ENCODE data around the gene ATP1A3.

ATP1A3 gene

GRCh38 chr19:41926028-41926762, 67.8 kb downstream of the ATP1A3 start:
- 19 to 20% methylated on average over 20 to 26 of the region's 27 CpGs for WGBS, 2 experiments (ENCODE audit: insufficient coverage in 2 of 2)
- H3K4me3 ChIP-seq (ENCODE audit: extremely low read depth, insufficient read depth, low read length, poor library complexity, severe bottlenecking), result no peak overlapping the region
- H3K27ac ChIP-seq (ENCODE audit: low read depth, low read length, severe bottlenecking), result no peak overlapping the region
- H3K36me3 ChIP-seq (ENCODE audit: control insufficient read depth, insufficient read depth, low read length), result no peaks in the 10 kb centered on the region
- H3K4me1 ChIP-seq (ENCODE audit: control insufficient read depth, insufficient read depth, low read length, poor library complexity, severe bottlenecking), result no peaks in the 10 kb centered on the region
- no peaks in the 10 kb centered on the region for H3K9me3 ChIP-seq (ENCODE audit: control insufficient read depth, low read length)

GRCh38 chr19:41925208-41926003, 68.6 kb downstream of the ATP1A3 start:
- 40 to 41% methylated on average over 7 of the region's 7 CpGs for WGBS, 2 experiments (ENCODE audit: insufficient coverage in 2 of 2)
- no peak overlapping the region for H3K4me3 ChIP-seq (ENCODE audit: extremely low read depth, insufficient read depth, low read length, poor library complexity, severe bottlenecking)
- H3K36me3 ChIP-seq (ENCODE audit: control insufficient read depth, insufficient read depth, low read length), result no peaks in the 10 kb centered on the region
- H3K4me1 ChIP-seq (ENCODE audit: control insufficient read depth, insufficient read depth, low read length, poor library complexity, severe bottlenecking), result no peaks in the 10 kb centered on the region
- no peaks in the 10 kb centered on the region for H3K9me3 ChIP-seq (ENCODE audit: control insufficient read depth, low read length)
- H3K27ac ChIP-seq (ENCODE audit: low read depth, low read length, severe bottlenecking), result no peak overlapping the region

DNA sequence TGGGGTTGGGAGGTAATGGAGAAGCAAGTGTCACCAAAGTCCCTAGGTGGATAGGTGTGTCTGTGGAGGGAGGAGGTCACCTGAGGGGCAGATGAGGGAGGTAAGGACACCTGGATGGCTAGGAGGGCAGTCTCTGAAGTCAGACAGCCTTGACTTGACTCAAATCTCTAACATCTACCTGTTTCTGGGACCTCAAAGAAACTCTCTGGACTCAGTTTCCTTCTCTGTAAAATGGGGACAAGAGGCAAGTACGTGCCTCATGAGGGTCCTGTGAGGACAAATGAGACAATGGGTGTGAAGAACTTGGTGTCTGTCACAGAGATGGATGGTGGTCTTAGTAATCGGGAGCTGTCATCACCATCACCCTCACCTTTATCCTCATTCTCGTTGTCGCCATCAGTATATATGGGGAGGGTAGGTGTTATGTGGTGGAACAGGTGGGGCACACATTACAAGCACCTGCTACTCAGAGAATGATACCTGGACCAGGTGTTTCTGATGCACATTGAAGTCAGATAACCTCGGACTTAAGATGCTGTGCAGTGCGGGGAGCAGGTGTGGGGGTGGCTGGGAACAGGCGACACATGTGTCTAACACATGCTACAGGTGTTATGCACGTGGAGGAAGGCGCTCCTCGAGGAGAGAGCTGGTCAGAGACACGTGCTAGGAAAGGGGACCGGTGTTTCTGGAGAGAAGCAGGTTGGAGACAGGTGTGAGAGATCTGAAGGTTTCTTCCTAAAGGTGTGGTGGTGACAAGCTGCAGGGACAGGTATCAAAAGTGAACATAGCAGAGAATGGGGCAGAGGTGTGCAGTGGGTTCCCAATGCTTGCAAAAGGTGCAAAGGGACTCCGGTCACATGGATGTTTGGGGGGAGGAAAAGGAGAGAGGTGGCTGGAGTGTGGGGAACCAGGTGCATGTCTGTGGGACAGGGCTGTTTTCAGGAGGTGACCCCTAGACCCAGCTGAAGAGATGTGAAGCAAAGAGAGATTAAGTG, 69.6 kb downstream of the ATP1A3 start:
- H3K4me1 ChIP-seq (ENCODE audit: control insufficient read depth, insufficient read depth, low read length, poor library complexity, severe bottlenecking), result no peaks in the 10 kb centered on the region
- H3K9me3 ChIP-seq (ENCODE audit: control insufficient read depth, low read length), result no peaks in the 10 kb centered on the region
- H3K36me3 ChIP-seq (ENCODE audit: control insufficient read depth, insufficient read depth, low read length), result no peaks in the 10 kb centered on the region
- 43 to 46% methylated on average over 7 to 10 of the region's 13 CpGs for WGBS, 2 experiments (ENCODE audit: insufficient coverage in 2 of 2)
- H3K4me3 ChIP-seq (ENCODE audit: extremely low read depth, insufficient read depth, low read length, poor library complexity, severe bottlenecking), result no peak overlapping the region
- H3K27ac ChIP-seq (ENCODE audit: low read depth, low read length, severe bottlenecking), result no peak overlapping the region

- Histone ChIP-seq H3K9me3 (ENCODE audit: control insufficient read depth, low read length) (no peaks in the 10 kb centered on the region), H3K4me1 (ENCODE audit: control insufficient read depth, insufficient read depth, low read length, poor library complexity, severe bottlenecking) (no peaks in the 10 kb centered on the region), H3K27ac (ENCODE audit: low read depth, low read length, severe bottlenecking) (no peak overlapping the region), H3K4me3 (ENCODE audit: extremely low read depth, insufficient read depth, low read length, poor library complexity, severe bottlenecking) (no peak overlapping the region), H3K36me3 (ENCODE audit: control insufficient read depth, insufficient read depth, low read length) (no peaks in the 10 kb centered on the region)
- 54 to 61% methylated on average over 2 to 3 of the region's 6 CpGs for WGBS, 2 experiments (ENCODE audit: insufficient coverage in 2 of 2)
Measured at GRCh38 chr19:41923045-41923788, 70.8 kb downstream of the ATP1A3 start.

- no peak overlapping the region for H3K4me3 ChIP-seq (ENCODE audit: extremely low read depth, insufficient read depth, low read length, poor library complexity, severe bottlenecking)
- 24 to 26% methylated on average over 10 to 11 of the region's 18 CpGs for WGBS, 2 experiments (ENCODE audit: insufficient coverage in 2 of 2)
Measured at GRCh38 chr19:41922585-41922984, 71.4 kb downstream of the ATP1A3 start.

DNA sequence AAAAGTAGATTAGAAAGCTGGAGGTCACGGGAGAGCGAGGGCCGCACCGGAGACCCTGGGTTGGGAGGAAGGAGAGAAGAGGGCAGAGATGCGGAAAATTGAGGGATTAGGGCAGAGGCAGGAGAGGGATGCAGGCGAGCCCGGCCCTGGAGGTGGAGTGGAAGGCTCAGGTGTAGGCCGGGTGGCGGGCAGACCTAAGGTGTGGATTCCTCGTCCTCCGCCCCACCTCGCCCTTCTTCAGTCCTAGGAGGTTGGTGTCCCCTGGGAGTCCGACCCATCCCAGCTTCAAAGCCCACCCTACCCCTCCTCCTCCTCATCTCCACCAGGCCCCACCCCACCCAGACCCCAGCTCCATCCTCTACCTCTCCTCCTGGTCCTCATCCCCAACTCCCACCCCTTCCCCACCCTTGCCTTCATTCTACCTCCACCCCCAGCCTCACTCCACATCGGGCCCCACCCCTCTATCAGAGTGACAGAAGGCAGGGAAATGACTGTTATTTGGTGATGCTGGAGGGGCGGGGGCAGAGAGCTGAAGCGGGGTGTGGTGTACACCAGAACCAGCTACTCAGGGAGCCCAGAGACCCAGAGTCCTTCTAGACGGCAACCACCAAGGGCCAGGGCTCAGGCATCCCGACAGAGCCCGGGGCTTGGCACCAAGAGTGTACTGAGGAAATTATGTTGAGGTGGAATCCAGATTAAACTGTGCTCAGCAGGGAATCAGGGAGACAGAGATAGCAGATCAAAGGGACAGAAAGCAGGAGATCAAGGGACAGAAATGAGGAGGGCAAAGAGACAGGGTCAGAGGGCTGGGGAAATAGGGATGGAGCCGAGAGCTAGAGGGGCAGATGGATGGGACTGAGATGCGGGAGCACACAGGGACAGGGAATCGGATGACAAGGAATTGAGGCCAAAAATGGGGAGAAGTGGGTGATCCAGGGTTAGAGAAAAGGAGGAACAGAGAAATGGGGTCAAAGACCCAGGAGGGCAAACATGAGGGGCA, 72.2 kb downstream of the ATP1A3 start:
- no peak overlapping the region for H3K27ac ChIP-seq (ENCODE audit: low read depth, low read length, severe bottlenecking)
- 10 to 20% methylated on average over 11 to 21 of the region's 22 CpGs for WGBS, 2 experiments (ENCODE audit: insufficient coverage in 2 of 2)
- H3K4me1 ChIP-seq (ENCODE audit: control insufficient read depth, insufficient read depth, low read length, poor library complexity, severe bottlenecking), result no peaks in the 10 kb centered on the region
- no peaks in the 10 kb centered on the region for H3K9me3 ChIP-seq (ENCODE audit: control insufficient read depth, low read length)
- no peak overlapping the region for H3K4me3 ChIP-seq (ENCODE audit: extremely low read depth, insufficient read depth, low read length, poor library complexity, severe bottlenecking)
- no peaks in the 10 kb centered on the region for H3K36me3 ChIP-seq (ENCODE audit: control insufficient read depth, insufficient read depth, low read length)

More at GRCh38 chr19:41922585-41922984, 71.4 kb downstream of the ATP1A3 start:
- Histone ChIP-seq H3K27ac (ENCODE audit: low read depth, low read length, severe bottlenecking) (no peak overlapping the region), H3K4me1 (ENCODE audit: control insufficient read depth, insufficient read depth, low read length, poor library complexity, severe bottlenecking) (no peaks in the 10 kb centered on the region), H3K9me3 (ENCODE audit: control insufficient read depth, low read length) (no peaks in the 10 kb centered on the region), H3K36me3 (ENCODE audit: control insufficient read depth, insufficient read depth, low read length) (no peaks in the 10 kb centered on the region)

DNA sequence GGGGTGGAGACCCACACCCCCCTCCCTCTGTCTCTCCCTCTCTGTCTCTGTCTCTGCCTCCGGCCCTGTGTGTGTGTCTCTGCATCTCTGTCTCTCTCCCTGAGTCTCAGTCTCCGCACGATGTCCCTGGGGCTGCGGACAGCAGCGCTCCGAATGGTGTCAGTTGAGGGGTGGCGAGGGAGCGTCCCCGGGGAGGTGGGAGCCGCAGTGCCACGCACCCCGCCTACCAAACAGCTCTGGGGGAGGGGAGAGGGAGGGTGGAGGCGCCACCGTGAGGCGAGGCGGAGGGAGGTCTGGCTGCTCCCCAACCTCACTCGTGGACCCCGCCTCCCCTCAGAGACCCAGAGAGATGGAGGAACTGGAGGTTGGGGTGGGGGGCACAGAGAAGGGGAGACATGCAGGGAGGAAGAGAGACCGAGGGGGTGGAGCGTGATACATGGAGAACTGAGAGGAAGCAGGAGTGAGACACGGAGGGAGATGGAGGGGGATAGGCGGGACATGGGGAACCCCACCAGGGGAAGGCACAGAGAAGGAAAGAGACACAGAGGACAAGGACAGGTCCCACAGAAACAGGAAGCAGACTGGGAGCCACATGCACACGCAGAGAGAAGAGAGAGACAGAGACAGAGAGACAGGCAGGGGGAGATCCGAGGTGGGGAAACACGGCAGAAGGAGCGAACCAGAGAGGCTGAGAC, 73.0 kb downstream of the ATP1A3 start:
- H3K27ac ChIP-seq (ENCODE audit: low read depth, low read length, severe bottlenecking), result no peak overlapping the region
- H3K36me3 ChIP-seq (ENCODE audit: control insufficient read depth, insufficient read depth, low read length), result no peaks in the 10 kb centered on the region
- WGBS, 2 experiments (ENCODE audit: insufficient coverage in 2 of 2), result 16 to 23% methylated on average over 10 to 18 of the region's 26 CpGs
- no peaks in the 10 kb centered on the region for H3K4me1 ChIP-seq (ENCODE audit: control insufficient read depth, insufficient read depth, low read length, poor library complexity, severe bottlenecking)
- no peaks in the 10 kb centered on the region for H3K9me3 ChIP-seq (ENCODE audit: control insufficient read depth, low read length)
- H3K4me3 ChIP-seq (ENCODE audit: extremely low read depth, insufficient read depth, low read length, poor library complexity, severe bottlenecking), result no peak overlapping the region

DNA sequence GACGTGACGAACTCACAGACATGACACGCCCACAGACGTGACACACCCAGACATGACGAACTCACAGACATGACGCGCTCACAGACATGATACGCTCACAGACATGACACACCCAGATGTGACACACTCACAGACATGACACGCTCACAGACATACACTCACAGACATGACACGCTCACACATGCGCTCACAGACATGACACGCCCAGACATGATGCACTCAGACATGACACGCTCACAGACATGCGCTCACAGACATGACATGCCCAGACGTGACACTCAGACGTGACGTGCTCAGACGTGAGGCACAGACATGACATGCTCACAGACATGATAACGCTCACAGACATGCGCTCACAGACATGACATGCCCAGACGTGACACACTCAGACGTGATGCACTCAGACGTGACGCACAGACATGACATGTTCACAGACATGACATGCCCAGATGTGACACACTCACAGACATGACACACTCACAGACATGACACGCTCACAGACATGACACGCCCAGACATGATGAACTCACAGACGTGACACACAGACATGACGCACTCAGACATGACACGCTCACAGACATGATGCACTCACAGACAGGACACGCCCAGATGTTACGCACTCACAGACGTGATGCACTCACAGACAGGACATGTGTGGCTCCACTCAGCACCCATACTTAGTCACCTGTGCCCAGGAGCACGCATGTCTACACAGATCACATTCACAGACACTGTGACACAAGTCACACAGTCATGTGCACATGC, 73.9 kb downstream of the ATP1A3 start:
- WGBS, 2 experiments (ENCODE audit: insufficient coverage in 2 of 2), result 95% methylated on average over 33 of the region's 33 CpGs
- Histone ChIP-seq H3K4me1 (ENCODE audit: control insufficient read depth, insufficient read depth, low read length, poor library complexity, severe bottlenecking) (no peaks in the 10 kb centered on the region), H3K27ac (ENCODE audit: low read depth, low read length, severe bottlenecking) (no peak overlapping the region), H3K9me3 (ENCODE audit: control insufficient read depth, low read length) (no peaks in the 10 kb centered on the region), H3K36me3 (ENCODE audit: control insufficient read depth, insufficient read depth, low read length) (no peaks in the 10 kb centered on the region), H3K4me3 (ENCODE audit: extremely low read depth, insufficient read depth, low read length, poor library complexity, severe bottlenecking) (no peak overlapping the region)
